D721Med (cell line): ENCODE data around the gene PCNX2.

Experiments used
- DNase-seq: peaks from one replicate; pipeline ENCODE4 v3.0.0; 2011; ENCODE audit warnings: low spot score; ENCODE audit not compliant: insufficient read length
- FAIRE-seq: peaks from 2 replicates; lab custom pipeline; 2011; peaks lifted over from hg19 to GRCh38; lab: Jason Lieb, UNC
- CTCF ChIP-seq: IDR thresholded peaks from 2 replicates; pipeline ENCODE4 v1.5.1; 2012; ENCODE audit warnings: mild to moderate bottlenecking, control low read depth; ENCODE audit not compliant: insufficient read depth; ENCODE audit errors: missing control alignments

Gene PCNX2

GRCh38 chr1:232987046-232987773 lies 308.3 kb downstream of the PCNX2 start:
- DNase-seq (no peak), FAIRE-seq (no peak)
- TF ChIP-seq CTCF: no peak

GRCh38 chr1:232986527-232986922 lies 309.0 kb downstream of the PCNX2 start:
- TF ChIP-seq CTCF: no peak
- no peak for DNase-seq
- no peak for FAIRE-seq

GRCh38 chr1:232985882-232986526 lies 309.5 kb downstream of the PCNX2 start:
- no peak for TF ChIP-seq CTCF
- DNase-seq (peak; percentile 6), FAIRE-seq (no peak)

GRCh38 chr1:232984577-232985425 lies 310.7 kb downstream of the PCNX2 start:
- no peak for TF ChIP-seq CTCF
- no peak for FAIRE-seq
- DNase-seq: peak; percentile 8

GRCh38 chr1:232983817-232984567 lies 311.5 kb downstream of the PCNX2 start:
- DNase-seq (no peak), FAIRE-seq (peak; percentile 21)
- TF ChIP-seq CTCF: no peak

GRCh38 chr1:232983375-232983774 lies 312.1 kb downstream of the PCNX2 start:
- DNase-seq (no peak), FAIRE-seq (no peak)
- TF ChIP-seq CTCF: no peak
